HG02623 (cell line): ENCODE data around the gene TAP1.

ENCODE experiments used
- ATAC-seq: cut with Tn5 transposase; IDR thresholded peaks from one replicate; pipeline ENCODE4 v1.9.1; 2021; ENCODE audit warnings: moderate library complexity; ENCODE audit not compliant: unreplicated experiment

Gene TAP1

DNA sequence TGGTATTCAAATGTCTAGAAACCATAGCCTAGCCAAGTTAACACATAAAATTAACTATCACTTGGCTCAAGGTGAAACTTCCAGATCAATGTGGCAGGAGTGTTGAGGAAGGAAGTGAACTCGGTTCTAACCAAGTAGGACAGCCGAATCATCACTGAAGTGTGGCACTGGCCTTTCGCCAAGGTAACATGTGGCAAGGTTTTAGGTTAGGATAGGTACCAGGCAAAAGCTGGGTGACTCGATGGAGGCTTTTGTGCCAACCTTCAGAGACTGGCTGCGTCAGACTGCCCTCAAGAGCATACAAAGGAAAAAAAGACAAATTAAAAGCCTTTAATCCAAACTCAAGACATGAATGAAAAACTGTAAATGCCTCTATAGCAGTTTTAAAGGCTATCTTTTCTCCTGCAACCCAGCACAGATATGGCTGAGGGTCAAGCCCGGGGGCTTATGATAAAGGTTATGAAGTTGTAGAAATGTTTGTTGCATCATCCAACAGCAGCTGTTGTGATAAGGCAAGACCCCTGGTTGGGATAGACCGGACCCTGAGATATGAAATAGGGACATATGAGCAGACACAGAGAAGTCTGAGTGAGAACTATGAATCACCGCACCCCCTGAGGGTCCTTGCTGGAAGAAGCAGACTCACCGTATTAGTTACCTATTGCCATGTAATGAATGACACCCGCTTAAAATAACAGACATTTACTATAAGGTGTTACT lies 12.4 kb upstream of the TAP1 start:
- no peak for ATAC-seq

DNA sequence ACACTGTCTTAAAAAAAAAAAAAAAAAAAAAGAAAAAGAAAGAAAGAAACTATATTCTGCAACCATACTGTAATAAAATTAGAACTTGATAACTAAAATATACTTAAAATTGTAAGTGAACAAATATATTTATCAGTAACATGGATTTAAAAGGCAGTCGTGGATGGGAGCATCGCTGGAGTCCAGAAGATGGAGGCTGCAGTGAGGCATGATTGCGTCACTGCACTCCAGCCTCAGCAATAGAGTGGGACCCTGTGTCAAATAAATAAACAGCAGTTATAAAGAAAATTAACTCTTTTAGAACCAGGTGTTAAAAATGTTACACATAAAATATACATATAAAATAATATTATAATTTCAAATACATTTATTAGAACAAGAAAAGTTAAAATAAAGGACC lies 9.2 kb upstream of the TAP1 start:
- ATAC-seq = no peak

DNA sequence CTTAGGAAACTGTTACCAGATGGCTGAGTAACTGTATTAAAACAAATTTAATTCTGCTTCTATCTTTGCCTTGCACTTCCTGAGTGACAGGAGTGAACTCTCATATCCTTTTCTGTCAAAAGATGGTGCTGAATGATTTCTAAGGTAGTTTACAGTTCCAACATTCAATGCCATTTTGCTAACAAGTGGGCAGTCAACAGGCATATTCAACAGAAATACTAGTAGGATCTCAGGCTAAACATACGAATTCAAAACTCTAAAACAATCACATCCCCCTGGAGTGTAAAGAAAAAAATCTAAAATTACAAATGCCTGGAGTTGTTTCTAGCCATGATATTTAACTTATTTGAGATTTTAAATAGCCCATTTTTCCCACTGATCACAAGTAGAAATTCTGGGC lies 7.2 kb upstream of the TAP1 start:
- ATAC-seq = no peak

DNA sequence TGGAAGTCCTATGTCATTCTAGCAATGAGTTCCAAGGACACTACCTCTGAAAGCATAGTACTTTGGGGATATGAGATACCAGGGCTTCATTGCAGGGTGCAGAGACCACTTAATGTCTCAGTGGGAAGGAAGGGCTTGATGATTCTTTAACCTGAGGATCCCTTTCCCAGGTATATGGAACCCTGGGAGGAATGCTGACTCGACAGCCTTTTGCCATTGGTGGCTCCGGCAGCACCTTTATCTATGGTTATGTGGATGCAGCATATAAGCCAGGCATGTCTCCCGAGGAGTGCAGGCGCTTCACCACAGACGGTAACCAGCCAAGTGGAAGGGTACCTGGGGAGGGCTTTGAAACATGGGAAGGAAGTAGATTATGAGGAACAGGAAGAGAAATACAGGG lies 4.7 kb upstream of the TAP1 start:
- no peak for ATAC-seq

DNA sequence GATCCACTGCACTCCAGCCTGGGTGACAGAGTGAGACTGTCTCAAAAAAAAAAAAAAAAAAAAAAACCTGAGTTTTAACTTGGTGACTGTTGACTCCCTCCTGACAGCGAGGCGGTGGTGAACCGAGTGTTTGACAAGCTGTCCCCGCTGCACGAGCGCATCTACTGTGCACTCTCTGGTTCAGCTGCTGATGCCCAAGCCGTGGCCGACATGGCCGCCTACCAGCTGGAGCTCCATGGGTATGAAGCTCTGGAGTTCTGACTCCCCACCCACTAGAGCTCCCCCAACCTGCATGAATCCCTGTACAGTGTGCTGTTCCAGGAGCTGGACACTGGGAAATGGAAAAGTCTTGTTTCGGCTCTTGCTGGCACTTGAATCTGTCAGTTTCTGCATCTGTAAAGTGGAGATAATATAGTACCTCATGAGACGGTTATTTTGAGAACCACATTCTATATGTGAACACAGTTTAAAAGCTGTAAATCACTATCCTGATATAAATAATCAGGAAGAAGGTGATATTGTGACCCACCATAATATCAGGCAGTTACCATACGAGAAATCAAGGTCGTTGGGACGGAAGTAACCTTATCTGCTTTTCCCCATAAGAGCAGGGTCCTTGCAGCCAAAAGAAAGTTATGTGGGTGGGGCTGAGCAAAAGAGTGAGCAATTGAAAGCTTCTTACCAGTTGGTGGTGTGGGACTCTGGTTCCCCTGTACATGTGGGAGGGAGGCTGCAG lies 3.8 kb upstream of the TAP1 start:
- ATAC-seq = no peak

DNA sequence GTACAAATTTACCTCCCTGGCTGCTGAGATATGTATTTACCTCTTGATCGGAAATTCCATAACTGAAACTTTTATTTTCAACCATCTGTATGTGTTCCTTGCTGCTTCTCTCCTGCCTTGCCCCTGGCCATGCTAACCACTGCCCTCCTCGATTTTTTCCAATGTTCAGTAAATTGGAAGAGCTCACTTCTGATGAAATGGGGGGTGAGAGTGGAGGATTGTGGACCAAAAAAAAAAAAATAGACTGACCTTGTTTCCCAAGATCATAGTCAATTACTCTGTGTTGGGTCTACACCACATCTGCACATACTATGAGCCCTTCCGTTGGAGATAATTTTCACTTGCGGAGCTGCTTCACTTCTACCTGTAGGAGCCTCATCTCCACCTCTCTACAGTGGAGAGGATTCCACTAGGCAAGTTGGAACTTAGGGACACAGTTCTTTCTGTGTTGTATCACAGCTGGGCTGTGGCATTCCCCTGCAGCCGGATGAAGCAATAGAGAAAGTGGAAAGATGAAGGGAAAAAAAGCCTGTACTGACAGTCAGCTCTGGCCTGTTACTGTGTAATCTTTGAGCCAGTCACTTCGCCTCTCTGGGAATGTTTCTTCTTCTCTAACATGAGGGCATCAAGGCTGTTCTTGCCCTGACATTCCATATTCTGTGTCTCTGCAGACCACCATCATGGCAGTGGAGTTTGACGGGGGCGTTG lies 2.1 kb upstream of the TAP1 start:
- ATAC-seq = no peak

DNA sequence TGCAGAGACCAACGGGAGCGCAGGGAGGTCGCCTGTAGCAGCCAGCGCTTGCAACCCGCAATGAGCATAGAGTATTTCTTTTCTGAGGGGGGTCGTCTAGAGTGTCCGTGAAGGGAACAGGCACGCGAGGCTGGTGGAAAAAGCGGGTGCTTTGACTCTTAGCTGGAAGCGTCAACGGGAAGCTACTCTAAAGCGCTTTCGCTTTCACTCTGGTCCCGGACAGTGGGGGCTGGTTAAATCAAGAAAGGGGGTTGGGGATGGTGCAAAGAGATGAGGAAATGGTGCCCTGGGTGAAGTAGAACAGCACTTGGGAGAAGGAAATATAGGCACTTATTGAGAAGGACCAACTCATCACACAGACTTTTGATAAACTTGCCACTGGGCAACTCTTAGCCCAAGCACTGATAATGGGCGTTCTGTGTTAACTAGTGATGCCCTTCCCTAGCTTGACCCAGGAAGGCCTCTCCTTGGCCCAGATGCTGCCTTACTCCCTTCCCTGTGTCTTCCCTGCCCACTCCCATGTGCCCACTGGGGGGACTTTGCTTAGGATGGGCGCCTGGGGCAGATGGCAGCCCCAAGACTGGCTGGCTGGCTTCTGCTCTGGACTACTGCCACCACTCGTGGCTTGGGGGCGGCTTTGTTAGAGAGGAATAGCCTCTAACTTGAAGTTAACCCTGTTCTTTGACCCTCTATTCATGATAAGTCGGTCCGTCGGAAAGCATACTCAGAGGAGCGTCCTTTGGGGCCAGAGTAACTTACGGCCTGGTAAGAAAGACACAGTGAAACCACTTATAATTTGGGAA lies 1.1 kb upstream of the TAP1 start:
- ATAC-seq = peak; percentile 14

DNA sequence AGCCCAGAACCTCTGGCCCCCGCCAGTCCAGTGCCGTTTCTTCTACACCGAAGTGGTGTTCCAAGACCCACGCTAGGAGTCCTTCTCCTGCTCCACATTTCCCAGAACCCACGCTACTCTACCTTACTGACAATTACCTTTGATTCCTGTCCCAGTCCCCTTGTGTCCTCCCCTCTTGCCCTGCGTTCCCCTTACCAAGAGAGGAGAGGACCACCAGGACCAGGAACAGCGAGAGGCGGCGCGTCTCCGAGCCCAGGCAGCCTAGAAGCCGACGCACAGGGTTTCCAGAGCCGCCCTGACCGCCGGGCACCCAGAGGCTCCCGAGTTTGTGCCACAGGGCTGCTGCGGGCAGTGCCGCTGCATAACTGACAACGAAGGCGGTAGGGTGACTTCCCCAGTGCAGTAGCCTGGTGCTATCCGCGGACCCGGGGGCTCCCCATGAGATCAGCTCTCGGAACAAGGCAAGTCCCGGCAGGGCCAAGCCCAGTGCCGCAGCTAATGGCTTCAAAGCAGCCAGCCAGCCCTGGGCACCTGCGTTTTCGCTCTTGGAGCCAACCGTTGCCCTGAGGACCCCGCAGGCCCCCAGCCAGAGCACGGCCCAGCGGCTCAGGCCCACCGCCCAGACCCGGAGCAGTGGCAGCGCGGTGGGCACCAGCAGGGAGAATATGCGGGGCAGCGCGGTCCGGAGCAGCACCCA lies 512 bp downstream of the TAP1 start:
- ATAC-seq = no peak

DNA sequence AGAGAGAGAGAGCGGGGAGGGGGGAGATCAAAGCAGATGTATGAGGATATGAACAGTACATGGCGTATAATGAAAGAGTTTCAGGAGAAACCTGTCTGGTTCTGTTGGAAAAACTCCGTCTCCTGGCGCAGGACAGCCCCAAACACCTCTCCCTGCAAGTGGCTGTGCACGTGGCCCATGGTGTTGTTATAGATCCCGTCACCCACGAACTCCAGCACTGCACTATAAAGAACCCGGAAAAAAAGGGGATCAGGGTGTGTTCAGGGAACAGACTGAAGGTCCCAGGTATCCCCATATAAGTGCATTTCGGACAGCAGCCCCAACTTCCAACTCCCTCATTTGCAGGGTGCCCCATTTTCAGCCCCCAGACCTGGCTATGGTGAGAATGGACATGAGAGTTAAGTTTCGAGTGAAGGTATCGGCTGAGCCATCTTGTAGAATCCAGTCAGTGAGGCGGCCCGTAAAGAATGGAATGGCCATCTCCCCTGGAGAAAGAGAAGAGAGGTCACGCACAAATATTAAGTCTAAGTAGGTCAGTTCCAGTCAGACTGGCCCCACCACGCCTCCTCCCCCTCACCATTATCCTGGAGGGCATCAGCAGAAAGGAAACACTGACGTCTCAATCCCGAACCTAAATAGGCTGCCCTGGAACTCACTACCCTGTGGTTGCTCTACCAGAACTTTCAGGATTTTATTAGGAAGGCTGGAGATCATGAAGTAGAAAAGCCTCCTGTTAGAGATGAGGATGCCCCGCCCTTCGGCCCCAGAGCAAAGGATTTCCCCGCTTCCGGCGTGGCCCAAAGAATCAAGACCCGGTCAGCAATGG lies 1.3 kb downstream of the TAP1 start:
- no peak for ATAC-seq

DNA sequence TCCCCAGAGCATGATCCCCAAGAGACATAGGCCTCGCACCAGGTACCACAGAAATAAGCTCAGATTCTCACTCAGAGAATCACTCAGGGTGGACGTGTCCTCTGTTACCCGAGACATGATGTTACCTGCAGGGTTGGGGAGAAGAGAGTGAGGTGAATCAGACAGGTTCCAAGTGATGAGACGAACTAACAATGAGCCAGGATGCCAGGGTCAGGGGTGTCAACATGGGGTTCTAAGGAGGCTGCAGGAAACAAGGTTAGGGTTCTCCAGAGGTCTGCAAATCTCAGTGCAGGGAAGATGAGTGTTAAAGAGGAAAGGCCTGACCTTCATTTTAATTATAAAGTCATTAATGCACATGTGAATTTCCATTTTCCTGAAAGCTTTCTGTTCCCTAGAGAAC lies 2.5 kb downstream of the TAP1 start:
- no peak for ATAC-seq

DNA sequence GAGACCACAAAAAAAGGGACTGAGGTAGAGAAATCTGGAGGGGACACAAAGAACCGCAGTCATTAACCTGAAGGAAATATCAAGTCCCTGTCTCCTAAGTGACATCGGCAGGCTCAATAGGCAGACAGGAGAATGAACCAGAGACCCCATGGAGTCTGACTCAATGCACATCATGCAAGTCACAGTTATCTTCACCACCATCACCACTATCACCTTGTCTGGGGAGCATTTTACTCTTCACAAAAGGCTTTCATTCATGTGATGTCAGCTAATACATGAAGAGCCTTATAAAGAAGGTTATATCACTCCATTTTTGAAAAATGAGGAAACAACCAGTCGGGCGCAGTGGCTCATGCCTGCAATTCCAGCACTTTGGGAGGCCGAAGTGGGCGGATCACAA lies 4.4 kb downstream of the TAP1 start:
- ATAC-seq = no peak

DNA sequence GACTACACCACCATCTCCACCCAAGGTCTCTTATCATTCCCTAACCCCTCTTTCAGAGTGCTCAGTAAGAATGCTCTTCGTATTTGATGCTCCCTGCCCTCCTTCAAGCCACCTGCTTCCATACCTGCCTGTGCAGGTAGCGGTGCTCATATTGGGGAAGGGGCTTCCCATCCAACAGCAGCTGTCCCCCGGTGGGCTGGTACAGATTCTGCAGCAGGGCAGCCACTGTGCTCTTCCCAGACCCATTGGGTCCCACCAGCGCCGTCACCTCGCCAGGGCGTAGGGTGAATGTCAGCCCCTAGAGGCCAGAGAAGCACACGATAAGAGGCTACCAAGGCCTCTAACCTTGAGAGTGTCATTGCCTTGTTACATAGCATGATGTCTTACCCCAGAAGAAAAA lies 5.7 kb downstream of the TAP1 start:
- ATAC-seq = no peak

DNA sequence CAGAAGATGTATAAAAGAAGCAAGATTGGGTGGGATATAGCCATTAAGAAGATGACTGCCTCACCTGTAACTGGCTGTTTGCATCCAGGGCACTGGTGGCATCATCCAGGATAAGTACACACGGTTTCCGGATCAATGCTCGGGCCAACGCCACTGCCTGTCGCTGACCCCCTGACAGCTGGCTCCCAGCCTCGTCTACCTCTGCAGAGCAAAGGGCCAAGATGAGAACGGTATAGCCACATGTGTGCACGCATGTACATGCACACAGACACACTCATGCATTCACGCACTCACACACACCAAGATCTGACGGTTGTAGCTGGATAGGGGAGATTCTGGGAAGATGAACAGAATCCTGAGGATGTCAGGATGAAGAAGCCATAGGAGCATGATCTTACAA lies 6.5 kb downstream of the TAP1 start:
- no peak for ATAC-seq

DNA sequence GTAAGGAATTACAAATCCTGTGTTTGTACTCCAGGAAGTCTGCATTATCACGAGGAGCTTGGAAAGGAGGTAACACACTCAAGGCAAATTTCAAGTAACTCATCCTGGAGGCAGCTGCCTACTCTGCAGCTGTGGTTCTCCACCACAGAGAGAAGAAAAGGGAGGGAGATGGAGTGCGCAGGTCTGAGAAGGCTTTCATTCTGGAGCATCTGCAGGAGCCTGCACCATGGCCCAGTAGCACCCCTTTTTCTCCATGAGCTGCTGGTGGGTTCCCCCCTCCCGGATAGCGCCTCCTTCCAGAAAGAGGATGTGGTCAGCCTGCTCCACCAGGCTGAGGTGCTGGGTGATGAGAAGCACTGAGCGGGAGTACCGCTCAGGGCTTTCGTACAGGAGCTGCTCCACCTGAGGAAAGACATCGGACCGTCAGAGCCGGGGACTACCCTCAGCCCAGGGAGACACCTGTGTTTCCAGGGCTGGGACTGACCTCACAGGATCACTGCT lies 8.1 kb downstream of the TAP1 start:
- no peak for ATAC-seq

DNA sequence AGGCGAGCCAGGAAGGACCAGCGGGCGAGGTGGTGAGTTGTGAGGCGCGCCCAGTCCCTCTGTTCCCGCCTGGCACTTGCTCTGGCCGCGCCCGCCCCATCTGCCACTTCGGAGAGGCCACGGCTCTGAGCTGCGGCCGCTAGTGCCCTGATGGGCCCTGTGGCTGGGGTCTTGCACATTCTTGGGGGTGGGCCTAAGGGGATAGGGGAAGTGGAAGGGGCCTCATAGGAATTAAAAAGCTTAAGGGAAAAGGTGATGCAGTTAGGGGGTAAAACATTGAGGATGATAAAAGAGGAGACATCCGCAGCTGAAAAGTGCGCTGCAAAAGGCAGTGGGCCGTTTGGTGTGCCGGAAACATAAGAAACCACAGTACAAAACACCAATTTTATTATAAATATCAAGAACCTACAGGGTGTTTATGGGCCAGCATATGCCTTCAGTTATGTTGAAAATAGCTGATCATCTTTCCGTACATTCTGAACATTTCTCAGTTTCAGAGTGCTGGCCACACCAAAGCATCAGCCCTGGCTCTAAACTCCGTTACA lies 8.6 kb downstream of the TAP1 start:
- no peak for ATAC-seq

DNA sequence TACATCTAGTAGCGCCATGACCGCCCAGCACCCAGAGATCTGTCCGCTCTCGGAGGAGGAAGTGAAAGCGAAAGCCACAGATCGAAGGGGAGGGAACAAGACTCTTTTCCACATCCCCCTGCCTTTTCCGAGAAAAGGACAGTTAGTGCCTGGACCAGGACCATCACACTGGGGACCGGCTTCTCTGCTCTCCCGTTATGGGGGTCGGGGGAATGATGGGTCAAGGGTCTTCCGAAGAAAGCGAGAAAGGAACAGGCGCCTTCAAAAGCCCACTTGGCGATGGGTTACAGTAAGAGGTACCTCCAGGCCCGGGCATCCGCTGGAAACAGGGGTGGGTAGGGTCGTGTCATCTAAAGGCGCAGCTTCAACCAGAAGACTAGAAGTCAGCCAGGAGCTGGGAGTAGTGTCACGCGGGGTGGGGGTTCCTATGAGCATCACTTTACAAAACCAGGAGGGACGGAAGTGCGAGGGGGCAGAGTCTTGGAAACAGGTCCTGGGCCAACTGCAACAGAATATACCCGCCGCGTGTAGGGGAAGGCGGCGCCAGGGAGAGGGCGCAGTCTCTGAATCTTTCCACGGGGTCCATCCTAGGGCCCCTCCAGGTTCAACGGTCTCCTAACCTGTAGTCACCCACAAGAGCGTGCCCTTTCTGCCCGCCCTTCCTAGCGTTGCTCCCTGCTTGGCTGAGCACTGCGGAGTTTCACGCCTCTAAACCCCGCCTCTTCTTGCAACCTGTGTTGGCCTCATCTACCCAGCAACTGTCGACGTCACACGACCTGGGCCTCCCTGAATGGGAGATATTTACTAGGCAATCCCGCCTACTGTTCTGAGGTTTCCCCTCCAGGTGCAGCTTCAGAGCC lies 9.3 kb downstream of the TAP1 start, which contains the start of gene PSMB8:
Gene PSMB8 (minus strand): TSS at position 69 of the 860 bp plus-strand sequence. CDS start 51 bp downstream, at position 18.
- peak; percentile 82 for ATAC-seq

DNA sequence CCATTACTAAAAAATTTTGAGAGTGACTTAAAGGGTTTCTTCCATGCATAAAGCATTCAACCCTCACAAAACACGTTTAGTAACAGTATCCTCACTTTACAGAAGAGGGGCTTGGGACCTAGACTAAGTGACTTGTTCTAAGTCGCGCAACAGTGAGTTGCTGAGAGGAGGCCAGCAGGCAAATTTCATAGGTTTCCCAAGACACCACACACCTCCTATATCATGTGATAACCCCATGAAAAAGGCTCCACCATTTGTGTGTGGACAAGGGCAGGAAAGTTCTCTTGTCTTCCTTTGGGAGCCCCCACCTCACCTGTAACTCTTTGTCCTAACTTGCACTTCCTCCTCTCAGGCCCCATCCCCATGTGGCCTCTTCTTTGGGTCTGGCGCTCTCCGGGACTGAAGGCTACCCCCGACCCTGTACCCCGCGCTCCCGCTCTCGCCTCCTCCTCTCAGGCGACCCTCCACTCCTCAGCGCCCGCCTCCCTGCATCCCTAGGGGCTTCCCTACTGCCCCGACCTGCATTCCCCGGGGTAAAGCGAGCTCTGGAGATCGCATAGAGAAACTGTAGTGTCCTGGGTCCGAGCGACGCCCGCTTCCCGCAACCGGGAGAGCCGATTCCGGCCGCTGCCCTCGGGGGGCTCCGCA lies 10.0 kb downstream of the TAP1 start:
- ATAC-seq = no peak

DNA sequence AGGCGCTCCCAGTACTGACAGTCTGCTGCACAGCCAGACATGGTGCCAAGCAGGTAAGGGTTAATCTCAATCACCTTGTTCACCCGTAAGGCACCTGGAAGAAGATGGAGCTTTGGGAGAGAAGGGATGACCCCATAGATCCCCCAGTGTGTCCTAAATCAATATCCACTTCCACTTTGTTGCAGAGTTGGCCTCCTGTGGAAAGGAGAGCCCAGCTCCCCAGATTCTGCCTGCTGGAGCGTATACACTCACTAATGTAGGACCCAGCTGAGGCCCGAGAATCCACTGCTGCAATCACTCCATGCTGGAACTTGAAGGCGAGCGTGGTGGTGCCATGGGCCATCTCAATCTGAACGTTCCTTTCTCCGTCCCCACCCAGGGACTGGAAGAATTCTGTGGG lies 10.8 kb downstream of the TAP1 start:
- no peak for ATAC-seq
